Hypothalamus (tissue), 51 donors: ENCODE measurements around the gene GABARAPL2.

Source experiments
- DNase-seq, 51 donors: peaks; one replicate each; lab custom pipeline; 2025; lab: John Stamatoyannopoulos, UW

The GABARAPL2 gene

GRCh38 chr16:75626806-75627205, 60.6 kb downstream of the GABARAPL2 start:
- DNase-seq, result no peak
